H9 (cell line): ENCODE results near the gene ERMP1. TPM values are rescaled to one million over a fixed set of nuclear protein-coding genes. Genes with fewer than 3 reads are reported as not detected.

Experiments used
- DNase-seq: peaks from one replicate; pipeline ENCODE4 v3.0.0-alpha.2; 2017
- H2AFZ ChIP-seq: one replicate; pipeline ENCODE4 v1.6.1; 2013; ENCODE audit warnings: mild to moderate bottlenecking, low read length, control low read depth, moderate library complexity
- H2AK5ac ChIP-seq: 2 replicates; pipeline ENCODE4 v1.6.1; 2013; ENCODE audit warnings: low read length, control low read depth, mixed read lengths; ENCODE audit not compliant: insufficient read length
- H2BK120ac ChIP-seq: one replicate; pipeline ENCODE4 v1.6.1; 2013; ENCODE audit warnings: low read depth, mild to moderate bottlenecking, low read length, control low read depth, inconsistent platforms; ENCODE audit not compliant: poor library complexity, severe bottlenecking
- H2BK12ac ChIP-seq: 2 replicates; pipeline ENCODE4 v1.6.1; 2013; ENCODE audit warnings: low read length, control low read depth, mixed read lengths, low read depth; ENCODE audit not compliant: insufficient read length
- H2BK15ac ChIP-seq: 2 replicates; pipeline ENCODE4 v1.6.1; 2013; ENCODE audit warnings: low read depth, low read length, control low read depth
- H2BK20ac ChIP-seq: one replicate; pipeline ENCODE4 v1.6.1; 2013; ENCODE audit warnings: low read depth, mild to moderate bottlenecking, low read length, control low read depth, inconsistent platforms; ENCODE audit not compliant: poor library complexity, severe bottlenecking
- H2BK5ac ChIP-seq: 2 replicates; pipeline ENCODE4 v1.6.1; 2013; ENCODE audit warnings: low read length, control low read depth, mixed read lengths; ENCODE audit not compliant: insufficient read length
- H3K14ac ChIP-seq: 2 replicates; pipeline ENCODE4 v1.6.1; 2013; ENCODE audit warnings: low read length, control low read depth; ENCODE audit not compliant: insufficient read depth
- H3K18ac ChIP-seq: 2 replicates; pipeline ENCODE4 v1.6.1; 2013; ENCODE audit warnings: low read depth, mild to moderate bottlenecking, mixed read lengths, low read length, control low read depth; ENCODE audit not compliant: insufficient read length
- H3K23ac ChIP-seq: 2 replicates; pipeline ENCODE4 v1.6.1; 2013; ENCODE audit warnings: low read length, control low read depth, mixed read lengths, low read depth; ENCODE audit not compliant: insufficient read length
- H3K23me2 ChIP-seq: 2 replicates; pipeline ENCODE4 v1.6.1; 2013; ENCODE audit warnings: low read depth, mild to moderate bottlenecking, mixed read lengths, low read length, control low read depth; ENCODE audit not compliant: insufficient read length, poor library complexity, severe bottlenecking
- H3K27ac ChIP-seq: 2 replicates; pipeline ENCODE4 v1.5.1; 2013; ENCODE audit warnings: low read length, control low read depth, mixed read lengths, low read depth; ENCODE audit not compliant: insufficient read length
- H3K27me3 ChIP-seq: 2 replicates; pipeline ENCODE4 v1.6.1; 2013; ENCODE audit warnings: low read length, control low read depth, inconsistent platforms; ENCODE audit not compliant: insufficient read depth
- H3K4ac ChIP-seq: 2 replicates; pipeline ENCODE4 v1.6.1; 2013; ENCODE audit warnings: low read depth, mild to moderate bottlenecking, control low read depth, inconsistent platforms, low read length, moderate library complexity
- H3K4me1 ChIP-seq: 2 replicates; pipeline ENCODE4 v1.6.1; 2013; ENCODE audit warnings: low read length, control low read depth, inconsistent platforms; ENCODE audit not compliant: insufficient read depth
- H3K4me2 ChIP-seq: 2 replicates; pipeline ENCODE4 v1.6.1; 2013; ENCODE audit warnings: low read length, control low read depth, mixed read lengths; ENCODE audit not compliant: insufficient read length, insufficient read depth
- H3K56ac ChIP-seq: 2 replicates; pipeline ENCODE4 v1.6.1; 2013; ENCODE audit warnings: low read depth, mild to moderate bottlenecking, mixed read lengths, low read length, control low read depth; ENCODE audit not compliant: insufficient read length
- H3K79me1 ChIP-seq: 2 replicates; pipeline ENCODE4 v1.6.1; 2013; ENCODE audit warnings: low read depth, mild to moderate bottlenecking, moderate library complexity, low read length, control low read depth, inconsistent platforms; ENCODE audit not compliant: insufficient read depth, poor library complexity, severe bottlenecking
- H3K79me2 ChIP-seq: 2 replicates; pipeline ENCODE4 v1.6.1; 2013; ENCODE audit warnings: low read length, control low read depth, inconsistent platforms; ENCODE audit not compliant: insufficient read depth
- H3K9ac ChIP-seq: 2 replicates; pipeline ENCODE4 v1.6.1; 2013; ENCODE audit warnings: low read length, control low read depth, mixed read lengths; ENCODE audit not compliant: insufficient read length; ENCODE audit errors: extremely low read depth
- H3K9me3 ChIP-seq: one replicate; pipeline ENCODE4 v1.6.1; 2013; ENCODE audit warnings: low read depth, low read length, inconsistent platforms; ENCODE audit not compliant: control insufficient read depth
- H3T11ph ChIP-seq: one replicate; pipeline ENCODE4 v1.6.1; 2013; ENCODE audit warnings: mild to moderate bottlenecking, low read length, control low read depth, inconsistent platforms
- H4K20me1 ChIP-seq: one replicate; pipeline ENCODE4 v1.6.1; 2013; ENCODE audit not compliant: control insufficient read depth, insufficient read length, insufficient read depth
- H4K5ac ChIP-seq: 2 replicates; pipeline ENCODE4 v1.6.1; 2013; ENCODE audit warnings: low read depth, mild to moderate bottlenecking, mixed read lengths, low read length, control low read depth; ENCODE audit not compliant: insufficient read length
- H4K8ac ChIP-seq: replicated peaks from 2 replicates; pipeline ENCODE4 v1.6.1; 2013; ENCODE audit warnings: low read length, control low read depth, mixed read lengths, low read depth; ENCODE audit not compliant: insufficient read length
- H4K91ac ChIP-seq: 2 replicates; pipeline ENCODE4 v1.6.1; 2013; ENCODE audit warnings: low read depth, mild to moderate bottlenecking, moderate library complexity, mixed read lengths, low read length, control low read depth; ENCODE audit not compliant: insufficient read length
- H3K27ac Mint-ChIP-seq, 3 experiments: 2 replicates in 2 of 3; 3 replicates in 1 of 3; pipeline ENCODE4 v1.8.0; 2020 to 2021; ENCODE audit warnings: mixed read lengths in 3 of 3, mild to moderate bottlenecking in 1 of 3, moderate library complexity in 1 of 3
- H3K27me3 Mint-ChIP-seq: 2 replicates; pipeline ENCODE4 v1.8.0; 2021; ENCODE audit warnings: low read depth, mild to moderate bottlenecking, moderate library complexity, mixed read lengths
- H3K36me3 Mint-ChIP-seq, 3 experiments: 2 replicates in 2 of 3; 3 replicates in 1 of 3; pipeline ENCODE4 v1.8.0; 2020 to 2021; ENCODE audit warnings: low read depth in 3 of 3, mixed read lengths in 3 of 3; ENCODE audit not compliant: insufficient read depth in 1 of 3
- H3K4me1 Mint-ChIP-seq, 2 experiments: 2 replicates each; pipeline ENCODE4 v1.8.0; 2020; ENCODE audit warnings: mixed read lengths in 2 of 2
- H3K4me3 Mint-ChIP-seq, 2 experiments: 2 replicates in 1 of 2; 3 replicates in 1 of 2; pipeline ENCODE4 v1.8.0; 2020 to 2021; ENCODE audit warnings: mild to moderate bottlenecking in 2 of 2, mixed read lengths in 2 of 2, moderate library complexity in 1 of 2
- H3K9me3 Mint-ChIP-seq, 2 experiments: 2 replicates in 1 of 2; 3 replicates in 1 of 2; pipeline ENCODE4 v1.8.0; 2020; ENCODE audit warnings: mild to moderate bottlenecking in 2 of 2, mixed read lengths in 2 of 2, moderate library complexity in 1 of 2
- CTCF ChIP-seq: fragments of 200-600 bp; sonication (generic); conservative IDR thresholded peaks from 3 replicates; pipeline ENCODE4 v1.8.0; 2021; ENCODE audit warnings: antibody characterized with exemption, mild to moderate bottlenecking
- total RNA-seq: library from RNA; stranded (reverse); gene quantifications from 2 replicates; pipeline ENCODE4 v1.2.1, GENCODE V29; 2021

The ERMP1 gene
- total RNA-seq, 1 experiment from 2014 or later: 20.2 TPM

GRCh38 chr9:5850724-5851122 lies 17.8 kb upstream of the ERMP1 start:
- Histone ChIP-seq H3K23me2 (no peaks in the 10 kb centered on the region), H4K8ac (no peak overlapping the region), H4K20me1 (no peaks in the 10 kb centered on the region), H3K56ac (no peak overlapping the region), H3K9ac (no peak overlapping the region), H3K79me1 (no peaks in the 10 kb centered on the region), H3K4me2 (no peak overlapping the region), H2BK15ac (no peak overlapping the region), H3T11ph (no peak overlapping the region), H2BK20ac (no peak overlapping the region), H4K91ac (no peak overlapping the region), H3K4me1 (no peaks in the 10 kb centered on the region), H2BK5ac (no peak overlapping the region), H3K79me2 (no peaks in the 10 kb centered on the region), H2BK12ac (no peak overlapping the region), H2AK5ac (no peak overlapping the region), H3K27me3 (no peaks in the 10 kb centered on the region), H3K18ac (no peak overlapping the region), H3K9me3 (no peaks in the 10 kb centered on the region), H3K23ac (no peak overlapping the region), H3K14ac (no peak overlapping the region), H3K27ac (no peak overlapping the region), H2AFZ (no peak overlapping the region), H2BK120ac (no peak overlapping the region), H4K5ac (no peak overlapping the region), H3K4ac (no peak overlapping the region)
- Mint-ChIP-seq H3K4me3 (no peak overlapping the region), H3K36me3 (no peaks in the 10 kb centered on the region; a peak in 1 of 7 replicates), H3K27me3 (no peaks in the 10 kb centered on the region; the same call in none of the 2 replicates), H3K9me3 (no peaks in the 10 kb centered on the region), H3K27ac (no peak overlapping the region; a peak in 1 of 7 replicates), H3K4me1 (peaks cover 0 to 2% of the 10 kb centered on the region in 2 experiments; a peak in 2 of 4 replicates)
- TF ChIP-seq CTCF: no peak
- DNase-seq: no peak
